Measurements from ENCODE around the gene FAM81B.
"Not testable (repeated sequence)": the region's sequence is repeated elsewhere in the genome, so short reads cannot be mapped to it uniquely, and the experiment has no call there.

Gene FAM81B, protein sequence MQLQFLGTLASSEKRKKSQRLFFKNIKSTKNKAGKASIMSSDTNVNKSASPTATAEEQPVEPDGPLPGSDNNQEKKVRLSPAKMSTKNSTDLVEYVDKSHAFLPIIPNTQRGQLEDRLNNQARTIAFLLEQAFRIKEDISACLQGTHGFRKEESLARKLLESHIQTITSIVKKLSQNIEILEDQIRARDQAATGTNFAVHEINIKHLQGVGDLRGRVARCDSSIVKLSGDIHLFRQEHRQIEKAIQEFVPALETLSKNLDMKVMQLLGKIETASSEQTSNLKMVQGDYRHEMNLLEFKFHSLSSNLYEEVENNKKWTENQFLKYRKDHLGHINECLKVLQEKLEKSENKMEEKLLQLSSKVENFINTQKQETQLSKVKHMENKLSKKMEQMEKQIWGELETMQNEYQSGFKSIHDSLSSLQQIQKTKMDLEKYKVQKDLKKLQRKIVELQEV

DNA sequence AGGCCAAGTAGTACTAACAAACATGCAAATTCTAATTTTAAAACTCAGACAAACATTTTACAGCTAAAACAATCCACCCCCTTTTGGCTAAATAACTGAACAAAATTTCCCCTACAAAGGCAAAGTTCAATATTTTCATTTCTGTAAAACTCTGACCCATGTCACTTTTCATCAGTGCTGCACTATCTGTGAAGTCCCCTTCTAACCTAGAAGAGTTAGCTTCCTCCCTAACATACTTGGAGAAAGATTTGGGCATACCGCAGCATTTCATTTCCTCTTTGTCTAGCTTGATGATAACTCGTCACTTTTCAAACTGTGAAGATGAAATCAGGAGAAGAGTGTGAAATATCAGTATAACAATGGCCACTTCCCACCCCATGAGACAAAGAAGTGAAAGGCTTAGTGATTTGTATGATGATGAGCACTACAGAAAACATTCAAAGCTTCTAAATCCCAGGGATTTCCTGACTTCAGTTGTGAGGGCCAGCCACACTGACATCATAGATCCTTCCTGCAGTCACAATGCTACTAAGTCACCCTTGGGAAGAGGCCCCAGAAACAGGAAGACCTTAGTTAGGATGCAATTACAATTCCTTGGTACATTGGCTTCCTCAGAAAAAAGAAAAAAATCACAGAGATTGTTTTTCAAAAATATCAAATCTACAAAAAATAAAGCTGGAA lies at the start of gene FAM81B:
Gene FAM81B, plus strand, starts transcription at position 555 of the 681 bp plus-strand sequence. Its CDS starts 24 bp downstream, at position 579.
- DNase-seq = no peak

DNA sequence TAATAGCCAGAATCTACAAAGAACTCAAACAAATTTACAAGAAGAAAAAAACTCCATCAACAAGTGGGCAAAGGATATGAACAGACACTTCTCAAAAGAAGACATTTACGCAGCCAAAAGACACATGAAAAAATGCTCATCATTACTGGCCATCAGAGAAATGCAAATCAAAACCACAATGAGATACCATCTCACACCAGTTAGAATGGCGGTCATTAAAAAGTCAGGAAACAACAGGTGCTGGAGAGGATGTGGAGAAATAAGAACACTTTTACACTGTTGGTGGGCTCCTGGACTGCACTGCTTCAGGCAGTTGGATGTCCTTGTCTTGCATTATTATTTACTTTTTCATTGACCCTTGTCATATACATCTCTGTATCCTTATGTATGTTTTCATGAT lies 49.7 kb upstream of the FAM81B start:
- not testable (repeated sequence) for DNase-seq

DNA sequence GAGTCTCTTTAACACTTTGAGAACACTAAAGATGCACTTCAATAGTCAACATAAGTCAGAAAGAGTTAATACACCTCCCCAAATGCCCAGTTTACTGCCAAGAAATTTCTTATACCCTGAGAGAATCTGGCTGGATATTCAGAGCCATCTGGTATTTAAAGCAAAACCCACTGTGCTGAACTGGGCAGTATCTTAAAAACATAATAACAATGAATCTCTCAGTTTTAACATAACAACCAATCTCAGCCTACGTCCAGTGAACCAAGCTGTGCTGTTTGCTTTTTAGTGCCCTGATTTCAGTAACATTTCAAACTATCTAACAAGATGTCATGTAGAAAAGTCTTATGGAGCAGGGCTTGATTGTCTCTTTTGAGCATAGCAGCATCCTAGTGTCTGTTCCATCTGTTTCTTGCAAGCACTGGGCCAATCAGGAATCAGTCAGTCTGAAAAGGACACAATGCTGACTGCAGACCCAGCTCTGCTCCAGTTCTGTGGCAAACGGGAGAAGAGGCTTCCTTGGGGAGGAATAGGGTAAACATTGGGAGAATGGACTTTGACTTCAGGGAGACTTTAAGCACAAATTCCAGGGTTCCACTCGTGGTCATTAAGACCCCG lies 43.6 kb upstream of the FAM81B start:
- no peak for DNase-seq

DNA sequence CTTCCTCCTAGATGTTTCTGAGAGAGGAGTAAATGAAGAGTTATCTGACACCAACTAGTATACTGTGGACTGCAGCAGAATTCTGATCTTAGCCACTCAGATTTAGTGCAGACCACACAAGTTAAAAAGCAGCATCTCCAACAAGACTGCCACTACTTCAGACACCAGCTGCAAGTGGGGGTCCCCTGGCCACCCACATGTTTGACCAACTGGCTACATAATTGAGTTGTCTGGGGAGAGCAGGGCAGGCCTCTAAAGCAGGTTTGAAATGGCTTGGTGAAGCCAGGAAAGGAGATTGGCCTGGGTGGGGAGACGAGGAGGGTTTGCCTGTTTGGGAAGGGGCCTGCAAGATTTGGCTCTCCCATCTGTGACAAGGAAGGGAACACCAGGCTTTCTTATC lies 40.5 kb upstream of the FAM81B start:
- no peak for DNase-seq

DNA sequence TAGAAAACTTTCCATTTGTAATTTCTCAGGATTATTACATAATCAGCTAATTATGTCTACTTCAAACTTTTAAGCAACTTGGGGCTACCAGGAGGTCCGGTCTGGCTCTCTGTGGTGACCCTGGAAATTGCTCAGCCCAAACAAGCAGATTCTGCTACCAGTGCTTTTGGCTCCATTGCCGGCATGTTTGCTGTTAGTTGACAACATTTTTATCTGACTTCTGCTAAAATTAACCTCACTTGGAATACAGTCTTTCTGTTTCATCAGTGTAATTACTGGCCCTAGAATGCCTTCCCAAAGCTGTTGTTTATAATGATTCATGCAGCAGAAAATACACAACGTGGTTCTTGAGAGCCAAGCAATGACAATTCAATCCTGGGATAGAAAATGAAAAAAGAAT lies 38.5 kb upstream of the FAM81B start:
- no peak for DNase-seq

DNA sequence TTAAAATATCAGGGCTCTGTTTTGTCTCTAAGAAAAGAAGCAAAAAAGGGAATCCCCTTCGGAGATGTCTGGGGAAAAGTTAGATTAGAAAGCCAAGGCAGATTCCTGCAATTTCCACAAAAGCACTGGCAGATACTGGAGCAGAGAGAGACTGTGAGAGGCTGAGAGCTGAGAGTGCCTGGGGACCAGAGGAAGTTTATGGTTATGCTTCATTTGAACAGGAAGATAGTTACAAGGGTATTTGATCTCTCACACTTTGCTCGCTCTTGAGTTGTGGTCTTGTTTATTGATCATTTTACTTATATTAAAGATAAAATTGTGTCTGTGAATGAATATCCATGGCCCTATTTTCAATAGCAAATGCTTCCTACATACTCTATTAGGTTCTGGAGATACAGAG lies 32.8 kb upstream of the FAM81B start:
- DNase-seq = no peak

DNA sequence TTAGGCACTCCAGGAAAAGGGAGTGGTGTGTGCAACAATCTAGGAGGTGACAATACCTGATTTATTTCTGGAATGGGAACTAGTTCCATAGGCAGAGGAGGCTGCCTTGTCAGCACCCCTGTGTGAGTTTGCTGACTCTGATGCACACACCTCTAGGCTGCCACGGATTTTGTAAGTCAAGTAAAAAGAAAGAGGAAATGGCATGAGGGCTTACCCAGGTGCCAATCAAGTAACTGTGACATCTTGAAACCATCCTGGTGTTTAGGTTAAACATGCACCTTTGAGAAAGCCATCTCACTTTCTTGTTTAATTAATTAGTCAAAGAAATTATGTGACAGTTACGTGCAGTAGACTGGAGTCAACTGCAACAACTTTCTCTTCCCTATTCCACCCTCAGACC lies 32.3 kb upstream of the FAM81B start:
- no peak for DNase-seq

DNA sequence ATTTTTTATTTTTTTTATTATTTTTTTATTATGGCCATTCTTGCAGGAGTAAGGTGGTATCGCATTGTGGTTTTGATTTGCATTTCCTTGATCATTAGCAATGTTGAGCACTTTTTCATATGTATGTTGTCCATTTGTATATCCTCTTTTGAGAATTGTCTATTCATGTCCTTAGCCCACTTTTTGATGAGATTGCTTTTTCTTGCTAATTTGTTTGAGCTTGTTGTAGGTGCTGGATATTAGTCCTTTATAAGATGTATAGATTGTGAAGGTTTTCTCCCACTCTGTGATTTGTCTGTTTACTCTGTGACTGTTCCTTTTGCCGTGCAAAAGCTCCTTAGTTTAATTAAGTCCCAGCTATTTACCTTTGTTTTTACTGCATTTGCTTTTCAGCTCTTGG lies 30.5 kb upstream of the FAM81B start:
- not testable (repeated sequence) for DNase-seq

DNA sequence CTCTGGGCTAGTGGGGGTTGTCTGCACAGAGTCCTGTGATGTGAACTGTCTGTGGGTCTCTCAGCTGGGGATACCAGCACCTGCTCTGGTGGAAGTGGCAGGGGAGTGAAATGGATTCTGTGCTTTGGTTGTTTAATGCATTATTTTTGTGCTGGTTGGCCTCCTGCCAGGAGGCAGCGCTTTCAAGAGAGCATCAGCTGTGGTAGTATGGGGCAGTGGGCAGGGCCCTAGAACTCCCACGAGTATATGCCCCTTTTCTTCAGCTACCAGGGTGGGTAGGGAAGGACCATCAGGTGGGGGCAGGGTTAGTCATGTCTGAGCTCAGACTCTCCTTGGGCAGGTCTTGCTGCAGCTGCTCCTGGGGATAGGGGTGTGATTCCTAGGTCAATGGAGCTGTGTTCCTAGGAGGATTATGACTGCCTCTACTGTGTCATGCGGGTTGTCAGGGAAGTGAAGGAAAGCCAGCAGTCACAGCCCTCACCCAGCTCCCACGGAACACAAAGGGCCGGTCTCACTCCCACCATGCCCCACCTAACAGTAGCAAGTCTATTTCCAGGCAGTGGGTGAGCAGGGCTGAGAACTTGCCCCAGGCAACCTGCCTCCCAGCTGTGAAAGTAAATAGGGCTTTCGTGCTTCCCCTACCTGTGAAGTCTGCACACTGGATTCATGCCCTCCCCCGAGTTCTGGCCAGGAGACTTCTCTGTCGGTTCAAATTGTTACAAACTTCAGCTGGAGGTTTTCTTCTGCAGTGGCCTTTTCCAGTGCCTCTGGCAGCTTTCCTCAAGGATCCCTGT lies 25.7 kb upstream of the FAM81B start:
- no peak for DNase-seq

DNA sequence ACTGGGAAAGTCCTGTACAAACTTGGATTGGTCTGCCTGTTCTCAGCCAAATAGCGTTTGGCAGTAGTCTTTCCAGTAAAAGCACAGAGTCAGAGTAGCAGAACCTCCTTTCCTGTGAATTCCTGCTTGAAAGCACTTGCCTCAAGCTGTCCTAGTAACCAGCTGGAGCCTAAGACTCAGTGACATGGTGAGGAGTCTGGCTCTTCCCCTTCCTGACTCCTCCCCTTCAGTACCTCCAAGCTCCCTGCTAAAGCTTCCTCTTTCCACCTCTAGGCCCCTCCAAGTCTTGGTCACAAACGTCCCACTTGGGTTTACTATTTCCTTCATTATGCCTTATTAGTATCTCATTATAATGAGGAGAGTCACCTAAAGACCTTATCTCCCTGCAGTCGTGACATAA lies 21.4 kb upstream of the FAM81B start:
- no peak for DNase-seq

DNA sequence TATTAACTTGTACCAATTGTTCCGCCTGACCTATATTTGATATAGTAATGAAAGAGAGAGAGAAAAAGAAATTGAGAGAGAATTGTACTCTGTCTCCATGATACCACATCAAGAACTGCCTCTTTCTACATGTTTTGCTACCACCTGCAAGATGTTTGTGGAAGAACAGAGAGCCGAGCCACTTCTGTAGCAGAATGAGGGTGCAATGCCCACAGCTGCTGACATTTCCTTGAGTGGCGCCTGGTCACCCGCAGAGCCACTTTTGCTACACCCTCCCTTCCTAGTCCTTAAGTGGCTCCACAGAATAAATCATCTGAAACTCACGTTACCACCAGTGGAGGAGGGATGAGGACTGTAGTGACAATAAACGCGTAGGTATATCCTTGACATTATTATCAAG lies 17.1 kb upstream of the FAM81B start:
- no peak for DNase-seq

DNA sequence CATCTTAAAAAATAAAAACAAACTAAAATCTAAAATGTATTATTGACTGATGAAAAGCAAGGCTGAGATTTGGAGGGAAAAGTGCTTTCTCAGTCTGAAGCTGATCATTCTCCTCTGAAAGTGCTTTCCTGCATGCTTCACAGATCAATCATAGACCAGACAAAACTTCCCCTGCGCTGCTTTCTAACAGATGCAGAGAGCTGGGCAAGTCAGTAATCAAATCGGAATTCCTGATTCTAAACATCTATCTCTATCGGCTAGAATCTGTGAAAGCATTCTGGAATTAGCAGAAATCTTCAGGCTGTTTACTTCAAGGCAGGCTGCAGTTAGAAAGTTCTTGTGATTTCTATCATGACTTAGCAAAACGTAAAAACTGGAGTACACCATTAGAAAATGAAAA lies 15.6 kb upstream of the FAM81B start:
- DNase-seq = no peak

DNA sequence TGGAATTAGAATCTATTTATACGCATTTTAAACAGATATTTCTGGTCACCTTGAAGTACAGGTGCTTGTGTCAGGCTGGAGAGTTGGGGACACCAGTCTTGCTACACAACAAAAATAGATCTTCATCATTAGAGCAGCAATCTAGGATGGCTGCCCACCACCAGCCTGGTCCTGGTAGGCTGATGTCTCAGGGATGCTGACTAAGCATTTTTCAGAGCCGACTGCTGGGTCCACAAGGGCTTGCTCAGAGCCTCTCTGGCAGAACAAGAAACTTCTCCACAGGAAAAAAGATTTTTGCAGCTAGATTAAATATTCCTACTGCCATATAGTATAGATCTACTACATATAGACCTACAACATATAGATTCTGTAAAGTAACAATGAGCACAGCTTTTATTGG lies 12.0 kb upstream of the FAM81B start:
- DNase-seq = no peak

DNA sequence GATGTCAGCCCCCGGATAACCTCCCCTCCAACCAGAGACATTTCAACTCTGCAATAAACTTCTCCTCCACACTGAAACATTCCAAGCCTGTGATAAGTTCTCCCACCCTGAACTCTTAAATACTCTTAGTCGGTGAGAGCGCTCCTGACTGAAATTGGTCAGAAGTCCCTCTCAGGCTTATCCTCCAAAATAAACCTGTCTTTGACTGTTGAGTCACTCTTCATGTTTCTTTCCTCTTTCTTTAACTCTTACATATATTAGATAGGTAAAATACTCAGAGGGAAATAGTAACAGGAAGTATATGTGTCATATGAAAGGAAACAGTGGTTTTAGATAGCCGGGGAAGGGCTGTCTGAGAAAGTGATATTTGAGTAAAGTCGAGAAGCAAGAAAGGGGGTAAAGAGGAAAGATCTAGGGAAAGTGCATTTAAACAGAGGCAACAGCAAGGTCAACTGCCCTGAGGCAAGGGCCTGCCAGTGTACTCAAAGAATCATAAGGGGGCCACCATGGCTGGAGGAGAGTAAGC lies 11.0 kb upstream of the FAM81B start:
- no peak for DNase-seq

DNA sequence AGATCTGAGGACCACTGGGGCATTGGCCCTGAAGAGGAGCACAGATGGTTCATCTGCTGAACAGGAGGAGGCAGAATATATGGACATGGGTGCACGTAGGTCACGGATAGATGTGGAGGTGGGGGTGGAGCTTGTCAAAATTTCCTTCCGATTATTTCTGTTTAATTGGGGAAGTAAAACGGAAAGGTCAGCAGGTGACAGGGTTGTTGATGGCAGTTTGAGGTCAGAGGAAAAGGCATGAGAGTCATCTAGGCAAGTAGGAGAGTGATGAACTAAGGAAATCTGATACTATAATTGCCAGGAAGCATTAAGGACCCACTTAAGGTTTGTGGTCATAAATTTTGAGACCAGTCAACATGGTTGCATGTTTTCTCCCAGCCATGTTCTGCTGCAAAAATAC lies 8.4 kb upstream of the FAM81B start:
- no peak for DNase-seq

DNA sequence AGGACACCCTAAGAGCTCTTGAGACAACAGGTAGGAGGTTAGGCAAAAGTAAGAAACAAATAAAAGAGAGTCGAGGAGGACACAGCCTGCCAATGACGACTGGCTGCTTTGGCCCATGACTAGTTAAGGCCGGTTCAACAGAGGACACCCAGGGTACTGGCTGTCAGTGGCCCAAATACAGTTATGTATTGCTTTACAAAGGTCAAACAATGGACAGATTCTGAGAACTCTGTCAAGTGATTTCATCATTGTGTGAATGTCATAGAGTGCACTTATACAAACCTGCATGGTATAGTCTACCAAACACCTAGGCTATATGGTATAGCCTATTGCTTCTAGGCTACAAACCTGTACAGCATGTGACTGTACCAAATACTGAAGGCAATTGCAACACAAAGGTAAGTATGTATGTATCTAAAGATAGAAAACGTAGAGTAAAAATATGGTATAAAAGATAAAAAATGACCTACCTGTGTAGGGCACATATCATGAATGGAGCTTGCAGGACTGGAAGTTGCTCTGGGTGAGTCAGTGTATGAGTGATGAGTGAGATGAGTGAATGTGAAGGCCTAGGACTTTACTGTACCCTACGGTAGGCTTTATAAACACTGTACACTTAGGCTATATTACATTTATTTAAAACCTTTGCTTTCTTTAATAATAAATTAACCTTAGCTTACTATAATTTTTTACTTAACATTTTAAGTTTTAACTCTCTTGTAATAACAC lies 6.5 kb upstream of the FAM81B start:
- no peak for DNase-seq

DNA sequence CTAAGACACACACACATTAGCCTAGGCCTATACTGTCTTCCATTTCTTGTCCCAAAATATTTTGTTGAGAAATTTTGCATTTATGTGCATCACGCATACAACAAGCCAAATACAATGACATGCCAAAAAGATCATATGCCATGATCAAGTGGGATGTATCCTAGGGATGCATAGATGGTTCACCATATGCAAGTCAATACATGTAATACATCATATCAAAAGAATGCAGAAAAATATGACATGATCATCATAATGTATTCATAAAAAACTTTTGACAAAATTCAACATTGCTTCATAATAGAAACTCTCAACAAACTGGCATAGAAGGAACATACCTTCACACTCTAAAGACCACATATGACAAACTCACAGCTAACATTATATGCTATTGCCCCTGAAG lies 5.8 kb upstream of the FAM81B start:
- DNase-seq = no peak

DNA sequence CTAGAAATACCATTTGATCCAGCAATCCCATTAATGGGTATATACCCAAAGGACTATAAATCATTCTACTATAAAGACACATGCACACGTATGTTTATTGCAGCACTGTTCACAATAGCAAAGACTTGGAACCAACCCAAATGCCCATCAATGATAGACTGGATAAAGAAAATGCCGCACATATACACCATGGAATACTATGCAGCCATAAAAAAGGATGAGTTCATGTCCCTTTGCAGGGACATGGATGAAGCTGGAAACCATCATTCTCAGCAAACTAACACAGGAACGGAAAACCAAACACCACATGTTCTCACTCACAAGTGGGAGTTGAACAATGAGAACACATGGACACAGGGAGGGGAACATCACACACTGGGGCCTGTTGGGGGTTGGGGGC lies 799 bp downstream of the FAM81B start:
- DNase-seq = not testable (repeated sequence)

DNA sequence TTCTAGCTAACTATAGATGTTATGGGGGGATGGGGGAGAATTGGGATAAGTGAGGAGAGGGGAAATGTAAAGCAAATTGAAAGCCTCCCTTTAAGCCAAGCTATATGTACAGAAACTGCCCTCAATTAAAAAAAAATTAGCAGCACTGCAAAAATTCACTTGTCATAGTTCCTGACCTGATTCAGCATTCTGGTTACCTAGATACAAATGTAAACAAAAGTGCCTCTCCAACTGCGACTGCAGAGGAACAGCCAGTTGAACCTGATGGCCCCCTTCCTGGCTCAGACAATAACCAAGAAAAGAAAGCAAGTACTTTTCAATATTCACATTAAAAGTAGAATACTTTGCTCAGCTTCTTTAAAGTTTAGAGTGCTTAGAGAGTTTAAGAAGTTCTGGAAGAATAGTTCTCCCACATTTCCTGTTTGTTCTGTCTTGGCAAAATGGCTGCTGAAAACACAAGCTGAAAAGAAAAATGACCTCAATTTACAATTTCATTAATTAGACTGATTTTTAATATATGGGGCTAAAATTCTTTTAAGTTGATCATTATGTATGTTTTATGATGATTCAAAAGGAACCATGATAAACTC lies 1.5 kb downstream of the FAM81B start:
- DNase-seq = no peak

DNA sequence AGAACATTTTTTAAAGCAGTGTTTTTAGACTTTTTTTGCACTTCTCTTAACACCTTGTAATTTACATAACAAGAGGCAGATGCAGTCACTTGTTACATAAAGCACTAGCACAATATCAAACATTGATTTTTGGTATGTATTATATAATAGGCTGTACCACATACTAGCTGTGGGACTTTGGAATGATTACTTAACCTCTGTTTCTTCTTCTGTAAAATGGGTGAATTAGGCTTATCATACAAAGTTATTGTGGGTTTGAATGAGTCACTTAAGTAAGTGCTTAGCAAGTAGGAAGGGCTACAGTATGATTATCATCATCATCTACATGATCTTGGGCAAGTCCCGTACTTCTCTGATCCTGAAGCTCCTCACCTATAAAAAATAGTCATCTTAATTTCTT lies 2.1 kb downstream of the FAM81B start:
- no peak for DNase-seq

DNA sequence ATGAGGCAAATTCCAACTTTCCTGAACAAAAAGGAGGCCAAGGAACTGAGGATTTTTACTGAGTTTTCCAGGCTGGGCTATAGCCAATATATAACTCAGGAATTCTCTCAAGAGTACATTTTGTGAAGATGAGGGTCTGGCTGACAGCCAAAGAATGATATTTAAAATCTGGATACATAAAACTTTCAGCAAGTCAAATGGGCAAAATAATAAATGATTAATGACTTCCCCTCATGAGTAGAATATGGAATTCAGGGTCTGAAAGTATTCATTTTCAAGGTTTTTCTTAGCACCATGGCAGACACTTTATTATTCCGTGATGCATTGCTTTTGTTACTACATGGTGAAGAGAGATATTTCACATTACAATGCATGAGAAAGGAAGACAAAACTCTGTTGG lies 7.8 kb downstream of the FAM81B start:
- DNase-seq = no peak

DNA sequence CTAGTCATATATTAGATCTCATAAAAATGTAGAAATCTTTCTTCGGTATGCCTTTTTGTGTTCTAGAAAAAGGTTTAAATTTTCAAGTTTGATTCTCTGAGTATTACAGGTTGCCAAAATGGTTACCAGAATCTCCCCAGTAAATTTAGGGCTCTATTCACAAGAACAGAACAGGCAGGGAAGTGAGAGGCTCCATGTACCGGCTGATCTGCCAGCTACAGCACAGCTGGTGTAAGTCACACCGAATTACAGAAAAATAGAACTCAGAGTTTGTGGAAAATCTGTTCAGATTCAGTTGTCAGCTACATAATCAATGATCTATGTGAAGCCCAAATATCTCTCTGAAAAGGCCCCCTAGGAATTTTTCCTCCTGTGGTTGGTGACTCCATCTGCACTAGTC lies 10.5 kb downstream of the FAM81B start:
- no peak for DNase-seq
